Endothelial cell of umbilical vein (primary cell): ENCODE results near the gene GRHPR. TPM values are rescaled to one million over a fixed set of nuclear protein-coding genes. Genes with fewer than 3 reads are reported as not detected.
A peak's percentile ranks its signal among the peaks of the same experiment; 100 is the strongest.

Source experiments
- BruUV-seq: library from RNA; stranded (reverse); fragments of 400-500 nt; replicated peaks from 2 replicates; lab custom pipeline; 2021; lab: Mats Ljungman, UMichigan
- CTCF ChIA-PET: fragments of 300-600, 350-600 bp; sonication (Branson Sonifier 250); formaldehyde crosslinking; loops from one replicate; lab custom pipeline; 2021; ENCODE audit warnings: antibody characterized with exemption, inconsistent platforms; lab: Charles Lee
- POLR2A ChIA-PET: fragments of 300-600, 350-600 bp; sonication (Branson Sonifier 250); formaldehyde crosslinking; loops from one replicate; lab custom pipeline; 2021; ENCODE audit warnings: antibody characterized with exemption, inconsistent platforms; lab: Charles Lee
- DNase-seq: peaks from one replicate; pipeline ENCODE4 v3.0.0-alpha.2; 2011; ENCODE audit warnings: low read depth, low spot score
- FAIRE-seq: peaks from 2 replicates; lab custom pipeline; 2011; peaks lifted over from hg19 to GRCh38; lab: Jason Lieb, UNC
- H2AFZ ChIP-seq: 2 replicates; pipeline ENCODE4 v1.6.0; 2012; ENCODE audit warnings: low read depth, low read length, control low read depth, inconsistent platforms
- H3K27ac ChIP-seq: 2 replicates; pipeline ENCODE4 v1.5.1; 2011; ENCODE audit warnings: low read depth, mild to moderate bottlenecking, control low read depth, low read length, moderate library complexity; ENCODE audit not compliant: insufficient read depth
- H3K27me3 ChIP-seq, 2 experiments: 2 replicates each; pipeline versions ENCODE4 v1.6.0 to v1.6.1; 2011; ENCODE audit warnings: low read length in 2 of 2, mixed read lengths in 1 of 2; ENCODE audit not compliant: control insufficient read depth in 2 of 2, insufficient read depth in 2 of 2
- H3K36me3 ChIP-seq, 2 experiments: 2 replicates in 1 of 2; 3 replicates in 1 of 2; pipeline ENCODE4 v1.5.1; 2011; ENCODE audit warnings: low read length in 2 of 2, mild to moderate bottlenecking in 1 of 2, moderate library complexity in 1 of 2; ENCODE audit not compliant: control insufficient read depth in 2 of 2, insufficient read depth in 2 of 2; ENCODE audit errors: extremely low read depth in 1 of 2
- H3K4me1 ChIP-seq: 3 replicates; pipeline ENCODE4 v1.5.1; 2011; ENCODE audit warnings: mild to moderate bottlenecking, low read length; ENCODE audit not compliant: control insufficient read depth, insufficient read depth; ENCODE audit errors: extremely low read depth
- H3K4me2 ChIP-seq: 2 replicates; pipeline ENCODE4 v1.6.1; 2011; ENCODE audit warnings: low read length, control low read depth, mixed read lengths; ENCODE audit not compliant: insufficient read depth
- H3K4me3 ChIP-seq, 3 experiments: fragments of 200-600 bp in 1 of 3; sonication (generic), shearing (Covaris generic) in 1 of 3; replicated peaks in 1 of 3; 2 replicates each; pipeline ENCODE4 v1.5.1; 2011 to 2016; ENCODE audit warnings: control low read depth in 3 of 3, low read length in 3 of 3, mild to moderate bottlenecking in 2 of 3, inconsistent platforms in 1 of 3, low read depth in 1 of 3, moderate library complexity in 1 of 3; ENCODE audit not compliant: insufficient read depth in 1 of 3
- H3K79me2 ChIP-seq: 2 replicates; pipeline ENCODE4 v1.6.0; 2012; ENCODE audit warnings: low read length, inconsistent platforms; ENCODE audit not compliant: control insufficient read depth, insufficient read depth
- H3K9ac ChIP-seq: replicated peaks from 2 replicates; pipeline ENCODE3; 2011; ENCODE audit warnings: low read length, control low read depth; ENCODE audit not compliant: insufficient read depth; ENCODE audit errors: extremely low read depth
- H3K9me1 ChIP-seq: replicated peaks from 3 replicates; pipeline ENCODE4 v1.6.0; 2011; ENCODE audit warnings: mild to moderate bottlenecking, low read length; ENCODE audit not compliant: control insufficient read depth, insufficient read depth; ENCODE audit errors: extremely low read depth
- H3K9me3 ChIP-seq: replicated peaks from 2 replicates; pipeline ENCODE4 v1.5.1; 2012; ENCODE audit warnings: low read length, inconsistent platforms; ENCODE audit not compliant: control insufficient read depth, insufficient read depth
- H4K20me1 ChIP-seq: replicated peaks from 2 replicates; pipeline ENCODE3; 2011; ENCODE audit warnings: mild to moderate bottlenecking, low read length; ENCODE audit not compliant: control insufficient read depth, insufficient read depth; ENCODE audit errors: extremely low read depth
- POLR2A ChIP-seq: IDR thresholded peaks from 2 replicates; pipeline ENCODE4 v1.6.1; 2012; ENCODE audit warnings: low read depth, mild to moderate bottlenecking, control low read depth, low read length
- dilution Hi-C: fragments of 300-500 bp; cut with MboI; formaldehyde crosslinking; loops from one replicate; pipeline ENCODE4 v1.15.0; 2019; ENCODE audit warnings: low sequenced_read_pairs; ENCODE audit not compliant: extremely low pct_ligation_motif_present
- intact Hi-C: fragments of 100-400 bp; cut with micrococcal nuclease; formaldehyde crosslinking; loops from one replicate; pipeline ENCODE4 v1.10.0; 2022
- polyA plus RNA-seq, 4 experiments: library from polyadenylated mRNA; depleted of rRNA in 3 of 4; stranded (reverse) in 3 of 4; unstranded in 1 of 4; fragments of >200 nt; gene quantifications; 2 replicates each; pipeline versions ENCODE4 v1.2.1 to v1.2.3, GENCODE V29; 2011 to 2012; ENCODE audit warnings: missing spikeins in 1 of 4
- total RNA-seq: library from RNA; stranded (reverse); gene quantifications from 2 replicates; pipeline ENCODE4 v1.2.3, GENCODE V29; 2021
- TF ChIP-seq, protein P1 (sequence below), 2 donors: IDR thresholded peaks; 1 replicate in 1 of 2; 2 replicates in 1 of 2; pipeline ENCODE4 v1.5.1; 2011; ENCODE audit warnings: low read length in 2 of 2, mild to moderate bottlenecking in 2 of 2, moderate library complexity in 2 of 2, control low read depth in 1 of 2, inconsistent platforms in 1 of 2, low read depth in 1 of 2; ENCODE audit not compliant: insufficient read depth in 1 of 2; ENCODE audit errors: extremely low read depth in 1 of 2

Gene GRHPR
- total and polyA plus RNA-seq, 2 donors (not counting 3 experiments of a cell fraction or from before 2014, with no cell fraction given) = 91.2 to 247 TPM

DNA sequence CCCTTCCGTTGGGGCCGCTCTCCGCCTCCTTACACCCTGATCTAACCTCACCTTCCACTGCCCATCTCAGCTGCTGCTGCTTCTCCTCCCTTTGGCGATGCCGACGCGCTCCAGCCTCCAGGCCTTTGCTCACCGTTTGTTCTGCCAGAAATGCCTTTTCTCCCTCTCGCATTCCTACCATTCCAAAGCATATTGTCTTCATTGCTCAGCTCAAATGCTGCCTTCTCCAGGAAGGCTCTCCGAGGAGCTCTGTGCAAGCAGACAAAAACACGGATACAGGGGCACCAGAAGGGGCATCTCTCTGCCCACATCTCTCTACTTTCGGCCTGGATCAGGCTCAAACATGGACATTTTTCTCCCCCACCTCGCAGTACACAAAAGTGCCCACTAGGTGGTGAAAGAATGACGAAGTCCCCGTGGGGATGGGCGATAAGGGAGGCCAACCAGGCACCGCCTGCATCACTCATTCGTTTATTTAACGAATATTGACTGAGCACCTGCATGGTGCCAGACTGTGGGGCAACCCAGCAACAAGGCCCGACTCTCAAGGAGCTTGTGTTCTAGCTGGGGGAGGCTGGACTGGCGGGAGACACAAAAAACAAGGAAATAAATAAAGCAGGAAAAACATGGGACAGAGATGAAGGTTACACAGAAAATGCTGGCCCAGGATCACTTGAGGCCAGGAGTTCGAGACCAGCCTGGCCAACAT, 7.3 kb upstream of the GRHPR start:
- POLR2A ChIA-PET = no interaction called here
- BruUV-seq = no TSS peak

More for the DNA sequence above, 7.3 kb upstream of the GRHPR start:
- Histone ChIP-seq H2AFZ (peak overlapping the region; percentile 51), H3K4me3 (no peak overlapping the region), H3K27ac (no peak overlapping the region), H3K9me1 (no peaks in the 10 kb centered on the region), H3K27me3 (no peaks in the 10 kb centered on the region), H3K4me1 (no peaks in the 10 kb centered on the region), H3K36me3 (no peaks in the 10 kb centered on the region), H3K9me3 (no peaks in the 10 kb centered on the region), H3K79me2 (no peaks in the 10 kb centered on the region), H3K9ac (no peak overlapping the region), H3K4me2 (peak overlapping the region; percentile 32), H4K20me1 (no peaks in the 10 kb centered on the region)
- intact Hi-C loops (loop anchor here (10.0 kb wide), 1 partner anchor 90 kb away; no protein-coding TSS in a partner anchor), dilution Hi-C loops (no loop called here)
- CTCF ChIA-PET = interaction anchor here (0.7 to 1.1 kb wide), 6 partner anchors 12 to 650 kb away, joined by 3 to 8 read pairs (median 3); no protein-coding TSS in a partner anchor
- FAIRE-seq (peak; percentile 92), DNase-seq (peak; percentile 80)
- no peak for TF ChIP-seq POLR2A
- TF ChIP-seq, protein P1, sequence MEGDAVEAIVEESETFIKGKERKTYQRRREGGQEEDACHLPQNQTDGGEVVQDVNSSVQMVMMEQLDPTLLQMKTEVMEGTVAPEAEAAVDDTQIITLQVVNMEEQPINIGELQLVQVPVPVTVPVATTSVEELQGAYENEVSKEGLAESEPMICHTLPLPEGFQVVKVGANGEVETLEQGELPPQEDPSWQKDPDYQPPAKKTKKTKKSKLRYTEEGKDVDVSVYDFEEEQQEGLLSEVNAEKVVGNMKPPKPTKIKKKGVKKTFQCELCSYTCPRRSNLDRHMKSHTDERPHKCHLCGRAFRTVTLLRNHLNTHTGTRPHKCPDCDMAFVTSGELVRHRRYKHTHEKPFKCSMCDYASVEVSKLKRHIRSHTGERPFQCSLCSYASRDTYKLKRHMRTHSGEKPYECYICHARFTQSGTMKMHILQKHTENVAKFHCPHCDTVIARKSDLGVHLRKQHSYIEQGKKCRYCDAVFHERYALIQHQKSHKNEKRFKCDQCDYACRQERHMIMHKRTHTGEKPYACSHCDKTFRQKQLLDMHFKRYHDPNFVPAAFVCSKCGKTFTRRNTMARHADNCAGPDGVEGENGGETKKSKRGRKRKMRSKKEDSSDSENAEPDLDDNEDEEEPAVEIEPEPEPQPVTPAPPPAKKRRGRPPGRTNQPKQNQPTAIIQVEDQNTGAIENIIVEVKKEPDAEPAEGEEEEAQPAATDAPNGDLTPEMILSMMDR (IDR thresholded peaks at IDR 0.05; ENCODE audit: extremely low read depth in 1 of 2, insufficient read depth in 1 of 2, low read depth in 1 of 2, low read length in 2 of 2) = peak; percentile 66 to 85
